CD14-positive monocyte (primary cell): Measurements from ENCODE around the gene STARD13. TPM values are rescaled to one million over a fixed set of nuclear protein-coding genes. Genes with fewer than 3 reads are reported as not detected.

Experiments
- DNase-seq, 3 donors: peaks; one replicate each; pipeline ENCODE4 v3.0.0-alpha.2; 2011 to 2022
- H2AFZ ChIP-seq: 2 replicates; pipeline ENCODE4 v1.6.0; 2012; ENCODE audit warnings: mild to moderate bottlenecking, low read depth, low read length, inconsistent platforms; ENCODE audit not compliant: insufficient read depth, poor library complexity, severe bottlenecking
- H3K27ac ChIP-seq, 2 donors: 1 replicate in 1 of 2; 2 replicates in 1 of 2; pipeline ENCODE4 v1.5.1; 2012 to 2013; ENCODE audit warnings: low read length in 2 of 2, control low read depth in 1 of 2, inconsistent platforms in 1 of 2, low read depth in 1 of 2, mild to moderate bottlenecking in 1 of 2
- H3K27me3 ChIP-seq, 2 donors: one replicate each; pipeline versions ENCODE4 v1.6.0 to v1.6.1; 2011 to 2013; ENCODE audit warnings: low read length in 2 of 2; ENCODE audit not compliant: control insufficient read depth in 2 of 2, insufficient read depth in 2 of 2
- H3K36me3 ChIP-seq, 2 donors: replicated peaks in 1 of 2; 1 replicate in 1 of 2; 2 replicates in 1 of 2; pipeline versions ENCODE4 v1.5.1 to v1.6.1; 2012 to 2013; ENCODE audit warnings: low read length in 2 of 2, control low read depth in 1 of 2, inconsistent platforms in 1 of 2, mild to moderate bottlenecking in 1 of 2; ENCODE audit not compliant: insufficient read depth in 2 of 2, control insufficient read depth in 1 of 2
- H3K4me1 ChIP-seq, 2 donors: 1 replicate in 1 of 2; 2 replicates in 1 of 2; pipeline versions ENCODE4 v1.5.1 to v1.6.1; 2012 to 2013; ENCODE audit warnings: low read length in 2 of 2, control low read depth in 1 of 2, inconsistent platforms in 1 of 2, mild to moderate bottlenecking in 1 of 2, moderate library complexity in 1 of 2; ENCODE audit not compliant: insufficient read depth in 2 of 2, control insufficient read depth in 1 of 2
- H3K4me2 ChIP-seq: replicated peaks from 2 replicates; pipeline ENCODE3; 2012; ENCODE audit warnings: low read length, moderate library complexity, mild to moderate bottlenecking; ENCODE audit not compliant: poor library complexity, severe bottlenecking; ENCODE audit errors: extremely low read depth
- H3K4me3 ChIP-seq, 3 experiments: fragments of 200-600 bp in 1 of 3; sonication (generic) in 1 of 3; replicated peaks in 1 of 3; 1 replicate in 2 of 3; 2 replicates in 1 of 3; pipeline ENCODE4 v1.5.1; 2011 to 2013; ENCODE audit warnings: low read length in 3 of 3, mild to moderate bottlenecking in 3 of 3, control low read depth in 2 of 3, low read depth in 2 of 3, inconsistent platforms in 1 of 3, moderate library complexity in 1 of 3
- H3K79me2 ChIP-seq: 2 replicates; pipeline ENCODE4 v1.6.0; 2012; ENCODE audit warnings: mild to moderate bottlenecking, control low read depth, inconsistent platforms, low read length, moderate library complexity; ENCODE audit not compliant: insufficient read depth
- H3K9ac ChIP-seq: 2 replicates; pipeline ENCODE4 v1.6.0; 2017; ENCODE audit warnings: low read length, mild to moderate bottlenecking; ENCODE audit not compliant: insufficient read depth, poor library complexity, severe bottlenecking
- H3K9me3 ChIP-seq, 2 donors: replicated peaks in 1 of 2; 1 replicate in 1 of 2; 2 replicates in 1 of 2; pipeline versions ENCODE4 v1.5.1 to v1.6.1; 2012 to 2013; ENCODE audit warnings: low read length in 2 of 2, control low read depth in 1 of 2; ENCODE audit not compliant: control insufficient read depth in 1 of 2, insufficient read depth in 1 of 2
- H4K20me1 ChIP-seq: 2 replicates; pipeline ENCODE4 v1.6.0; 2012; ENCODE audit warnings: mild to moderate bottlenecking, low read length, control low read depth, moderate library complexity; ENCODE audit not compliant: insufficient read depth
- H3K27ac Mint-ChIP-seq, 7 donors: one replicate each; pipeline ENCODE4 v1.8.0; 2020; ENCODE audit warnings: mild to moderate bottlenecking in 7 of 7, mixed read lengths in 7 of 7, moderate library complexity in 6 of 7, inconsistent platforms in 2 of 7
- H3K27me3 Mint-ChIP-seq, 3 donors: one replicate each; pipeline ENCODE4 v1.8.0; 2021 to 2022; ENCODE audit warnings: low read depth in 3 of 3, mild to moderate bottlenecking in 3 of 3, mixed read lengths in 3 of 3, moderate library complexity in 3 of 3, inconsistent platforms in 1 of 3
- H3K36me3 Mint-ChIP-seq, 2 donors: one replicate each; pipeline ENCODE4 v1.8.0; 2020; ENCODE audit warnings: mixed read lengths in 2 of 2, inconsistent platforms in 1 of 2, mild to moderate bottlenecking in 1 of 2
- H3K4me1 Mint-ChIP-seq: one replicate; pipeline ENCODE4 v1.8.0; 2020; ENCODE audit warnings: mild to moderate bottlenecking, mixed read lengths
- H3K4me3 Mint-ChIP-seq, 2 donors: one replicate each; pipeline ENCODE4 v1.8.0; 2020; ENCODE audit warnings: mild to moderate bottlenecking in 2 of 2, mixed read lengths in 2 of 2, moderate library complexity in 1 of 2
- H3K9me3 Mint-ChIP-seq, 7 donors: one replicate each; pipeline ENCODE4 v1.8.0; 2020 to 2022; ENCODE audit warnings: mixed read lengths in 7 of 7, mild to moderate bottlenecking in 6 of 7, moderate library complexity in 6 of 7, inconsistent platforms in 2 of 7
- CTCF ChIP-seq: fragments of 200-600 bp; IDR thresholded peaks from one replicate; pipeline ENCODE4 v1.8.0; 2022; ENCODE audit warnings: antibody characterized with exemption, mild to moderate bottlenecking
- WGBS: methylation state at CpG from one replicate; pipeline ENCODE4 v1.1.5; 2013; ENCODE audit warnings: missing lambda C conversion rate; ENCODE audit not compliant: insufficient coverage; 5-methylcytosine and 5-hydroxymethylcytosine counted together
- intact Hi-C, 2 donors: fragments of 100-400 bp; cut with micrococcal nuclease; formaldehyde crosslinking; loops; one replicate each; pipeline versions ENCODE4 v1.15.0 to v1.15.1; 2023
- polyA plus RNA-seq, 3 donors: library from polyadenylated mRNA; depleted of rRNA in 1 of 3; unstranded in 2 of 3; stranded (reverse) in 1 of 3; fragments of 300-500 nt in 2 of 3; fragments of >200 nt in 1 of 3; fragmentation: Illumina TruSeq in 2 of 3; gene quantifications; 1 replicate in 2 of 3; 2 replicates in 1 of 3; pipeline ENCODE4 v1.2.3, GENCODE V29; 2012 to 2021

Gene STARD13
- polyA plus RNA-seq, 3 donors = 0.37 to 0.69 (median 0.60) TPM

GRCh38 chr13:33213797-33214196 is 71.8 kb downstream of the STARD13 start:
- Histone ChIP-seq H3K36me3 (no peaks in the 10 kb centered on the region), H3K27me3 (no peaks in the 10 kb centered on the region), H3K79me2 (no peaks in the 10 kb centered on the region), H3K4me3 (no peak overlapping the region), H3K4me2 (no peak overlapping the region), H3K27ac (no peak overlapping the region), H2AFZ (no peak overlapping the region), H3K9me3 (no peaks in the 10 kb centered on the region), H4K20me1 (no peaks in the 10 kb centered on the region), H3K9ac (no peak overlapping the region), H3K4me1 (no peaks in the 10 kb centered on the region)
- H3K9me3 Mint-ChIP-seq = no peaks in the 10 kb centered on the region
- H3K27ac Mint-ChIP-seq = no peak overlapping the region
- H3K4me1 Mint-ChIP-seq = peaks cover 2% of the 10 kb centered on the region
- H3K27me3 Mint-ChIP-seq = no peaks in the 10 kb centered on the region
- DNase-seq = no peak
- H3K36me3 Mint-ChIP-seq = no peaks in the 10 kb centered on the region
- no peak for TF ChIP-seq CTCF
- 75% methylated on average over 1 of the region's 6 CpGs for WGBS
- intact Hi-C loops = no loop called here
- H3K4me3 Mint-ChIP-seq = no peak overlapping the region

DNA sequence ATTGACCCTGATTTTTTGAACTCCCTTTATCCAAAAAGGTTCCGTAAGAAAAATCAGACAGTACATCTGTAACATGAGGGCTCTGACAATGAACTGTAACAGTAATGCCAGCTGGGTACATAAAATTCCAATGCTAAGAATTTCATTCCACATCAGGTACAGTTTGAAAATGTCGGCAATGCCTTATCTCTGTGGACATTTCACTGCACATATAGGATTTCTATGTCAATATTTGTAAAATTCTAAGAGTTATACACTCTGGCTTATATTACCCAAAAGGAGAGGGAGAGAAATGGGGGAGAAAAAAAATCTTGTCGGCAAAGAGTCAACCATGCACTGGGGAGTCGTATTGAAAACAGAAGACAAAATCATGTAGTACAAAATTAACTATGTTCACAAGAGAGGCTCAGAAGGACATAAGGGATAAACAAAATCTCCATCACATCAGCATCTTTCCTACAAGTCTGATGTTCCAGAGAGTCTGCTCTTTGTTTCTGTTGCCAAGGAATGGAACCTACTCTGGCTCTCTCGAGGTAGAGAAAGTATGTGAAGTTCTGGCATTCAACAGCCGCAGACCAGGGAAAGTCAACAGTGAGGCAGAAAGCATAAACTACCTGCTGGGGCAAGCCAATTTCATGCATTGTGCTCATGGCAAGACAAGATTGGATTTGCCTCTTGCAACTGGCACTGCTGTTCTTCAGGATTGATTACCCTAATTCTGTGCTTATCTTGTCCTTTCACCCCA is 72.4 kb downstream of the STARD13 start:
- Histone ChIP-seq H3K36me3 (no peaks in the 10 kb centered on the region), H3K27me3 (no peaks in the 10 kb centered on the region), H3K9me3 (no peaks in the 10 kb centered on the region), H4K20me1 (no peaks in the 10 kb centered on the region), H3K4me1 (no peaks in the 10 kb centered on the region), H2AFZ (no peak overlapping the region), H3K4me2 (no peak overlapping the region), H3K27ac (no peak overlapping the region), H3K4me3 (no peak overlapping the region), H3K9ac (no peak overlapping the region), H3K79me2 (no peaks in the 10 kb centered on the region)
- Mint-ChIP-seq H3K9me3 (no peaks in the 10 kb centered on the region), H3K4me3 (no peak overlapping the region), H3K4me1 (peaks cover 5% of the 10 kb centered on the region), H3K36me3 (no peaks in the 10 kb centered on the region), H3K27ac (no peak overlapping the region), H3K27me3 (peaks cover 0 to 3% (median 0%) of the 10 kb centered on the region in 3 donors)
- intact Hi-C loops = no loop called here
- DNase-seq = no peak
- TF ChIP-seq CTCF = no peak
- 100% methylated on average over 2 of the region's 6 CpGs for WGBS
